HepG2 (cell line): ENCODE results near the gene RPP14. TPM values are rescaled to one million over a fixed set of nuclear protein-coding genes. Genes with fewer than 3 reads are reported as not detected.
A peak's percentile ranks its signal among the peaks of the same experiment; 100 is the strongest.

Experiments
- CHD2 ChIP-seq: IDR thresholded peaks from 2 replicates; pipeline ENCODE4 v1.6.1; 2011; ENCODE audit warnings: low read depth, low read length, improper control_type of control experiment
- KDM5B ChIP-seq: sonication (generic); formaldehyde crosslinking; IDR thresholded peaks from 2 replicates; pipeline ENCODE4 v1.4.0; 2020; ENCODE audit warnings: missing genetic modification reagents, mild to moderate bottlenecking, borderline replicate concordance
- KLF11 ChIP-seq: IDR thresholded peaks from 2 replicates; pipeline ENCODE4 v1.6.1; 2016; ENCODE audit warnings: missing compliant biosample characterization
- NCOR1 ChIP-seq: fragments of 200-600 bp; sonication (generic); IDR thresholded peaks from 2 replicates; pipeline ENCODE4 v1.7.0; 2017; ENCODE audit warnings: antibody characterized with exemption, low read length, borderline replicate concordance
- NFYC ChIP-seq: IDR thresholded peaks from 2 replicates; pipeline ENCODE4 v1.6.1; 2016; ENCODE audit warnings: missing genetic modification reagents, missing compliant biosample characterization
- RFX1 ChIP-seq: fragments of 450-650 bp; IDR thresholded peaks from 2 replicates; pipeline ENCODE4 v1.6.1; 2017
- SAP130 ChIP-seq: IDR thresholded peaks from 2 replicates; pipeline ENCODE4 v1.6.1; 2016; ENCODE audit warnings: low read depth
- SIX1 ChIP-seq: sonication (generic); formaldehyde crosslinking; IDR thresholded peaks from 2 replicates; pipeline ENCODE4 v1.4.0; 2020; ENCODE audit warnings: missing genetic modification reagents, borderline replicate concordance
- ZNF138 ChIP-seq: sonication (generic); formaldehyde crosslinking; IDR thresholded peaks from 2 replicates; pipeline ENCODE4 v1.5.0; 2020; ENCODE audit warnings: mild to moderate bottlenecking, low read depth, missing genetic modification reagents
- ZNF619 ChIP-seq: sonication (generic); formaldehyde crosslinking; IDR thresholded peaks from 2 replicates; pipeline ENCODE4 v1.4.0; 2020; ENCODE audit warnings: mild to moderate bottlenecking, missing genetic modification reagents
- polyA plus RNA-seq, 8 experiments: library from polyadenylated mRNA; depleted of rRNA in 3 of 8; stranded (reverse) in 7 of 8; unstranded in 1 of 8; fragments of >200 nt; fragmentation: Illumina TruSeq in 4 of 8; extraction: Trizol in 4 of 8; gene quantifications; 2 replicates each; pipeline versions ENCODE4 v1.2.1 to v1.2.3, GENCODE V29; 2011 to 2016; ENCODE audit warnings: low read depth in 4 of 8, missing spikeins in 1 of 8, mixed read lengths in 1 of 8; ENCODE audit not compliant: insufficient read depth in 1 of 8
- total RNA-seq, 5 experiments: library from RNA; depleted of rRNA; stranded (reverse); fragments of >200 nt; fragmentation: Illumina TruSeq; extraction: Trizol; gene quantifications; 2 replicates each; pipeline ENCODE4 v1.2.3, GENCODE V29; 2016; ENCODE audit warnings: low read depth in 1 of 5
- TF ChIP-seq, protein P1 (sequence below): sonication (generic); formaldehyde crosslinking; IDR thresholded peaks from 2 replicates; pipeline ENCODE4 v1.4.0; 2020; ENCODE audit warnings: missing genetic modification reagents
- TF ChIP-seq, protein P2 (sequence below): sonication (generic); formaldehyde crosslinking; IDR thresholded peaks from one replicate; pipeline ENCODE4 v1.5.1; 2020; ENCODE audit warnings: mild to moderate bottlenecking, missing genetic modification reagents; ENCODE audit errors: not compliant biosample characterization
- TF ChIP-seq, protein P3 (sequence below): sonication (generic); formaldehyde crosslinking; IDR thresholded peaks from 2 replicates; pipeline ENCODE4 v1.4.0; 2020; ENCODE audit warnings: missing genetic modification reagents
- TF ChIP-seq, protein P4 (sequence below): sonication (generic); formaldehyde crosslinking; IDR thresholded peaks from 2 replicates; pipeline ENCODE4 v1.5.1; 2020; ENCODE audit warnings: missing genetic modification reagents, mild to moderate bottlenecking, borderline replicate concordance

The RPP14 gene
- total and polyA plus RNA-seq, 2 of the 13 experiments (the other 11 are each of a cell fraction or from before 2014, with no cell fraction given), result 15.4 to 16.2 TPM

DNA sequence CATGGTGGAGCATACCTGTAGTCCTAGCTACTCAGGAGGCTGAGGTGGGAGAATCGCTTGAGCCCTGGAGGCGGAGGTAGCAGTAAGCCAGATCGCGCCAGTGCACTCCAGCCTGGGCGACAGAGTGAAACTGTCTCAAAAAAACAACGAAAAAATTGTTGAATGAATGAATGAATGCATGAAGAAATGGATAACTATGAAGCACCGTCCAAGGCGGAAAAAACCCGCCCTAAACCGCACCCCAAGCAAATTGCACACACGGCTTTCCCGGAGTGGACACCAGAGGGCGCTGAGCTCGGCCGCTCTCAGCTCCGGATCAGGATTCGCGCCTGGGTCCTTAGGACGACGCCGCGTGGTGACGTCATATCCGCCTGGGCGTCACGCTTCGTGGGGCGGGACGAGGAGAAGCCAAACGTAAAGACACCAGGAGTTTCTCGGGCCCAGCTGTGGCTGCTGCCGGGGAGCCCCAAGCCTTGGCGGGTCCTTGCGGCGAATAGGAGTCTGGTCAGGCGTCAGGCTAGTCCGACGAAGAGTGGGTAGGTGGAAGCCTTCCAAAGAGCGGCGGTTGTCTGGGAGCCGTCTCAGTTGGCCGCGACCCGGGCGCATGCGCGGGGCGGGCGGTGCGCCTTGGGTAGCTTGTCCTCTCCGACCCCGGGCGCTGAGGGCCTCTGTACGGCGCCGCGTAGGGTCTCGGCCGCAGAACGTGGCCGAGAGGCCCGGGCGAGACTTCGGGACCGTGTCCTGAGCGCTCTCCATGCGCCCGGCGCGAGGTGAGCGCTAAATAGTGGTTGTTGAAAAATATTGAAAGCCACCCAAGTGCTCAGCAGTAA, at the start of gene RPP14, which contains the start of gene HTD2 (continued):
- TF ChIP-seq, protein P1, sequence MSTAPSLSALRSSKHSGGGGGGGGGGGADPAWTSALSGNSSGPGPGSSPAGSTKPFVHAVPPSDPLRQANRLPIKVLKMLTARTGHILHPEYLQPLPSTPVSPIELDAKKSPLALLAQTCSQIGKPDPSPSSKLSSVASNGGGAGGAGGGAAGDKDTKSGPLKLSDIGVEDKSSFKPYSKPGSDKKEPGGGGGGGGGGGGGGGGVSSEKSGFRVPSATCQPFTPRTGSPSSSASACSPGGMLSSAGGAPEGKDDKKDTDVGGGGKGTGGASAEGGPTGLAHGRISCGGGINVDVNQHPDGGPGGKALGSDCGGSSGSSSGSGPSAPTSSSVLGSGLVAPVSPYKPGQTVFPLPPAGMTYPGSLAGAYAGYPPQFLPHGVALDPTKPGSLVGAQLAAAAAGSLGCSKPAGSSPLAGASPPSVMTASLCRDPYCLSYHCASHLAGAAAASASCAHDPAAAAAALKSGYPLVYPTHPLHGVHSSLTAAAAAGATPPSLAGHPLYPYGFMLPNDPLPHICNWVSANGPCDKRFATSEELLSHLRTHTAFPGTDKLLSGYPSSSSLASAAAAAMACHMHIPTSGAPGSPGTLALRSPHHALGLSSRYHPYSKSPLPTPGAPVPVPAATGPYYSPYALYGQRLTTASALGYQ, result no peak
- TF ChIP-seq, protein P2, sequence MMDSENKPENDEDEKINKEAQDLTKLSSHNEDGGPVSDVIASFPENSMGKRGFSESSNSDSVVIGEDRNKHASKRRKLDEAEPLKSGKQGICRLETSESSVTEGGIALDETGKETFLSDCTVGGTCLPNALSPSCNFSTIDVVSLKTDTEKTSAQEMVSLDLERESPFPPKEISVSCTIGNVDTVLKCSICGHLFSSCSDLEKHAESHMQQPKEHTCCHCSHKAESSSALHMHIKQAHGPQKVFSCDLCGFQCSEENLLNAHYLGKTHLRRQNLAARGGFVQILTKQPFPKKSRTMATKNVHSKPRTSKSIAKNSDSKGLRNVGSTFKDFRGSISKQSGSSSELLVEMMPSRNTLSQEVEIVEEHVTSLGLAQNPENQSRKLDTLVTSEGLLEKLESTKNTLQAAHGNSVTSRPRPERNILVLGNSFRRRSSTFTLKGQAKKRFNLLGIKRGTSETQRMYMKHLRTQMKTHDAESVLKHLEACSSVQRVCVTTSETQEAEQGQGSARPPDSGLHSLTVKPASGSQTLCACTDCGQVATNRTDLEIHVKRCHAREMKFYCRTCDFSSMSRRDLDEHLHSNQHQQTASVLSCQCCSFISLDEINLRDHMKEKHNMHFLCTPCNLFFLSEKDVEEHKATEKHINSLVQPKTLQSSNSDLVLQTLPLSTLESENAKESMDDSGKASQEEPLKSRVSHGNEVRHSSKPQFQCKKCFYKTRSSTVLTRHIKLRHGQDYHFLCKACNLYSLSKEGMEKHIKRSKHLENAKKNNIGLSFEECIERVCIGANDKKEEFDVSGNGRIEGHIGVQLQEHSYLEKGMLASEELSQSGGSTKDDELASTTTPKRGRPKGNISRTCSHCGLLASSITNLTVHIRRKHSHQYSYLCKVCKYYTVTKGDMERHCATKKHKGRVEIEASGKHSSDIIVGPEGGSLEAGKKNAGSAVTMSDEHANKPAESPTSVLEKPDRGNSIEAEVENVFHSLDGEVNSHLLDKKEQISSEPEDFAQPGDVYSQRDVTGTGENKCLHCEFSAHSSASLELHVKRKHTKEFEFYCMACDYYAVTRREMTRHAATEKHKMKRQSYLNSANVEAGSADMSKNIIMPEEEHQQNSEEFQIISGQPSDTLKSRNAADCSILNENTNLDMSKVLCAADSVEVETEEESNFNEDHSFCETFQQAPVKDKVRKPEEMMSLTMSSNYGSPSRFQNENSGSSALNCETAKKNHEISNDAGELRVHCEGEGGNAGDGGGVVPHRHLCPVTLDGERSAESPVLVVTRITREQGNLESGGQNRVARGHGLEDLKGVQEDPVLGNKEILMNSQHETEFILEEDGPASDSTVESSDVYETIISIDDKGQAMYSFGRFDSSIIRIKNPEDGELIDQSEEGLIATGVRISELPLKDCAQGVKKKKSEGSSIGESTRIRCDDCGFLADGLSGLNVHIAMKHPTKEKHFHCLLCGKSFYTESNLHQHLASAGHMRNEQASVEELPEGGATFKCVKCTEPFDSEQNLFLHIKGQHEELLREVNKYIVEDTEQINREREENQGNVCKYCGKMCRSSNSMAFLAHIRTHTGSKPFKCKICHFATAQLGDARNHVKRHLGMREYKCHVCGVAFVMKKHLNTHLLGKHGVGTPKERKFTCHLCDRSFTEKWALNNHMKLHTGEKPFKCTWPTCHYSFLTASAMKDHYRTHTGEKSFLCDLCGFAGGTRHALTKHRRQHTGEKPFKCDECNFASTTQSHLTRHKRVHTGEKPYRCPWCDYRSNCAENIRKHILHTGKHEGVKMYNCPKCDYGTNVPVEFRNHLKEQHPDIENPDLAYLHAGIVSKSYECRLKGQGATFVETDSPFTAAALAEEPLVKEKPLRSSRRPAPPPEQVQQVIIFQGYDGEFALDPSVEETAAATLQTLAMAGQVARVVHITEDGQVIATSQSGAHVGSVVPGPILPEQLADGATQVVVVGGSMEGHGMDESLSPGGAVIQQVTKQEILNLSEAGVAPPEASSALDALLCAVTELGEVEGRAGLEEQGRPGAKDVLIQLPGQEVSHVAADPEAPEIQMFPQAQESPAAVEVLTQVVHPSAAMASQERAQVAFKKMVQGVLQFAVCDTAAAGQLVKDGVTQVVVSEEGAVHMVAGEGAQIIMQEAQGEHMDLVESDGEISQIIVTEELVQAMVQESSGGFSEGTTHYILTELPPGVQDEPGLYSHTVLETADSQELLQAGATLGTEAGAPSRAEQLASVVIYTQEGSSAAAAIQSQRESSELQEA (CRISPR knock-in tag), result peak; percentile 84
- TF ChIP-seq ZNF138 (CRISPR knock-in tag), result peak; percentile 65; the same call in 1 of the 2 replicates
- 0 out of 2 replicates have a peak, but pooled peaks have one; percentile 41 for TF ChIP-seq SIX1 (CRISPR knock-in tag)
- TF ChIP-seq NFYC (CRISPR knock-in tag), result peak; percentile 55; the same call in 1 of the 2 replicates
- 0 out of 2 replicates have a peak, but pooled peaks have one; percentile 45 for TF ChIP-seq NCOR1
- peak; percentile 80 for TF ChIP-seq SAP130
- peak; percentile 66; the same call in 1 of the 2 replicates for TF ChIP-seq CHD2
- TF ChIP-seq KDM5B (CRISPR knock-in tag), result peak; percentile 87
- TF ChIP-seq KLF11 (CRISPR knock-in tag), result 0 out of 2 replicates have a peak, but pooled peaks have one; percentile 60
- TF ChIP-seq RFX1, result no peak
- 0 out of 2 replicates have a peak, but pooled peaks have one; percentile 61 for TF ChIP-seq ZNF619 (CRISPR knock-in tag)
- TF ChIP-seq, protein P3, sequence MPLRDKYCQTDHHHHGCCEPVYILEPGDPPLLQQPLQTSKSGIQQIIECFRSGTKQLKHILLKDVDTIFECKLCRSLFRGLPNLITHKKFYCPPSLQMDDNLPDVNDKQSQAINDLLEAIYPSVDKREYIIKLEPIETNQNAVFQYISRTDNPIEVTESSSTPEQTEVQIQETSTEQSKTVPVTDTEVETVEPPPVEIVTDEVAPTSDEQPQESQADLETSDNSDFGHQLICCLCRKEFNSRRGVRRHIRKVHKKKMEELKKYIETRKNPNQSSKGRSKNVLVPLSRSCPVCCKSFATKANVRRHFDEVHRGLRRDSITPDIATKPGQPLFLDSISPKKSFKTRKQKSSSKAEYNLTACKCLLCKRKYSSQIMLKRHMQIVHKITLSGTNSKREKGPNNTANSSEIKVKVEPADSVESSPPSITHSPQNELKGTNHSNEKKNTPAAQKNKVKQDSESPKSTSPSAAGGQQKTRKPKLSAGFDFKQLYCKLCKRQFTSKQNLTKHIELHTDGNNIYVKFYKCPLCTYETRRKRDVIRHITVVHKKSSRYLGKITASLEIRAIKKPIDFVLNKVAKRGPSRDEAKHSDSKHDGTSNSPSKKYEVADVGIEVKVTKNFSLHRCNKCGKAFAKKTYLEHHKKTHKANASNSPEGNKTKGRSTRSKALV, result peak; percentile 81
- TF ChIP-seq, protein P4, sequence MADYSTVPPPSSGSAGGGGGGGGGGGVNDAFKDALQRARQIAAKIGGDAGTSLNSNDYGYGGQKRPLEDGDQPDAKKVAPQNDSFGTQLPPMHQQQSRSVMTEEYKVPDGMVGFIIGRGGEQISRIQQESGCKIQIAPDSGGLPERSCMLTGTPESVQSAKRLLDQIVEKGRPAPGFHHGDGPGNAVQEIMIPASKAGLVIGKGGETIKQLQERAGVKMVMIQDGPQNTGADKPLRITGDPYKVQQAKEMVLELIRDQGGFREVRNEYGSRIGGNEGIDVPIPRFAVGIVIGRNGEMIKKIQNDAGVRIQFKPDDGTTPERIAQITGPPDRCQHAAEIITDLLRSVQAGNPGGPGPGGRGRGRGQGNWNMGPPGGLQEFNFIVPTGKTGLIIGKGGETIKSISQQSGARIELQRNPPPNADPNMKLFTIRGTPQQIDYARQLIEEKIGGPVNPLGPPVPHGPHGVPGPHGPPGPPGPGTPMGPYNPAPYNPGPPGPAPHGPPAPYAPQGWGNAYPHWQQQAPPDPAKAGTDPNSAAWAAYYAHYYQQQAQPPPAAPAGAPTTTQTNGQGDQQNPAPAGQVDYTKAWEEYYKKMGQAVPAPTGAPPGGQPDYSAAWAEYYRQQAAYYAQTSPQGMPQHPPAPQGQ (CRISPR knock-in tag), result no peak
